IPS-18c (cell line): ENCODE data around the gene TVP23C.

Source experiments
- H3K4me3 ChIP-seq: 2 replicates; pipeline ENCODE4 v1.7.0; 2013; ENCODE audit warnings: low read depth, mild to moderate bottlenecking, low read length, moderate library complexity; ENCODE audit not compliant: insufficient read depth
- H3K9me3 ChIP-seq: one replicate; pipeline ENCODE4 v1.6.1; 2013; ENCODE audit warnings: mild to moderate bottlenecking, low read length, moderate library complexity; ENCODE audit not compliant: control insufficient read depth, insufficient read depth

TVP23C gene

DNA sequence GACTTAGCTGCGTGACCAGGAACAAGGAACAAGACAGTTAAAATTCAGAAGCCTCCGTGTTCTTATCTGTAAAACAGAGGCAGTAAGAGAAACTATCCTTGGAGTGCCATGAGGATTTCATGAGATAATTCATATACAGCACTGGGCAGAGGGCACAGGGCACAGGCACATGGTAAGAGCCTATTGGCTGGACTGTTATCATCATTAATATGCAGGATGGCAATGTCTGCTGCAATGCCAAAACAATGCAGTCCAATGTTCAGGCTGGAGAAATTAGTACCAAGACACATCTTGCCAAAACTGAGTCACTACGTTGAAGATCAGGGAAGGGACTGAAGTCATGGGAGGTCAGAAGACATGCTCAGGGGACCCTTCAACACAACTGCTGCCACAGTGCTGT is 109.5 kb downstream of the TVP23C start:
- H3K9me3 ChIP-seq = peaks cover 4% of the 10 kb centered on the region
- no peak overlapping the region for H3K4me3 ChIP-seq

- H3K9me3 ChIP-seq = peaks cover 4% of the 10 kb centered on the region
Measured at GRCh38 chr17:15453246-15453645, 110.0 kb downstream of the TVP23C start.

DNA sequence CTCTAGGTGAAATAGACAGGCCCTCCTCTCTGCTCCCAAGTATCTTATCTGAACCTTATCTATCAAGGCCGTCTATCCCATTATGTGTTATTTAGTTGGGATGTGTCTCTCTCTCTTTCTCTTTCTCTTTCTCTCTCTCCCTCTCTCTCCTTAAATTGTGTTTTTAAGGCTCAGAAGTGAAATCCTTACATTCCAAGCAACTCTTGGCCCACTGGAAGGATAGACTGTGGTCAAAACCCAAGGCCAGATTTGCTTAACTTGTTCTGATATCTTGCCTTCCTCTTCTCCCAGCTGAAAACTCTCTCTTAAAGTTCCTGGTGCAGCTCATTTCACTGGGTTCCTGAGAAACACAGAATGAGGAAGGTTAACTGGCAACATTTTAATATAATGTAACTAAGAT is 110.5 kb downstream of the TVP23C start:
- Histone ChIP-seq H3K9me3 (peaks cover 4% of the 10 kb centered on the region), H3K4me3 (no peak overlapping the region)

More at GRCh38 chr17:15453246-15453645, 110.0 kb downstream of the TVP23C start:
- H3K4me3 ChIP-seq = no peak overlapping the region
